ENCODE measurements around the gene TNIP2. TPM values are rescaled to one million over a fixed set of nuclear protein-coding genes. Genes with fewer than 3 reads are reported as not detected.

TNIP2 gene
- total RNA-seq, 4 donors from 2014 or later, result 135 to 255 (median 145) TPM

DNA sequence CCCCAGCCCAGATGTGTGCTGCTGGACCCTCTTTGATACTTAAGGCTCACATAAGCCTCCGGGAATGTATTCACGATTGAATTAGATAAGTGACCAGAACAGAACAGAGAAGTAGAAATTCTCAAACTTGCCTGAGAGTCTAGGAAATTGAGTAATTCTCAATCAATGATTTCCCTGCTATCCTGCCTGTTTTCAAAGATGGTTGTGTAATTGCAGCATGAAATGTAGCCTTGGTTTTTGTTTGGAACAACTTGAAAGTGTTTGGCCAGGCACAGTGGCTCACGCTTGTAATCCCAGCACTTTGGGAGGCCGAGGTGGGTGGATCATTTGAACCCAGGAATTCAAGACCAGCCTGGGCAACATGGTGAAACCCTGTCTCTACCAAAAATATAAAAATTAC is 41.2 kb downstream of the TNIP2 start:
- Histone ChIP-seq H3K36me3 (peaks cover 0 to 46% (median 0%) of the 10 kb centered on the region in 3 donors), H3K27ac (peak overlapping the region in 1 of 4 donors; percentile 57)
- no peak for DNase-seq

DNA sequence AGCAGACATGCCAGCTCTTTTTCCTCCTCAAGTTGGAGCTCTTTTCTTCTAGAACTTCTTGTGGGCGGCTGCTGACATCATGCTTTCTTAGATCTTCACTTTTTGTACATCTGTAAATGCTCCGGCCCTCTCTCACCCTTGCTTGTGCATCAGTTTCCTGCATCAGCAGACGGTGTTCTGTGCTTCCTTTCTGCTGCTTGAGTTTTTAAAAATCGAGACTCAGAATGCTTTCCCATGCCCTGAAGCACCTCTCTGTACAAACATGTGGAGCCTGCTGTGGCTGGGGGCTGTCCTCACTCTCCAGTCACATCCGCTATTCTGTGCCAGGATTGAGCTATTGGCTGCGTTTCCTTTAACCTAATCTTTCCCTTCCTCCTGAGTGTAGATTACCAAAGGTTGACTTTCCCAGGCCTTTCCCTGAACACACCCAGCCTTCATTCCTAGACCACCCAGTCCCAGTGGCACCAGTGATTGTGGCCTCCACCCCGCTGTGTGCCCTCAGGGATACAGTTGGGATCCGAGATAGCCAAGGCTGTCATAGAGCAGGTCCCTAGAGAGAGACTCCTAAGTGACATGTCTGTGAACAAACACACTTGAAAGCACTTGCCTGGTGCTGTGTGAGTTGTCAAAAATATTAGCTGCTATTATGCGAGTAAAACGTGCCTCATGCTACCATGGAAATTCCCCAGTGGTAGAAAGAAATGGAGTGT is 41.9 kb downstream of the TNIP2 start:
- Histone ChIP-seq H3K36me3 (peaks cover 0 to 43% (median 0%) of the 10 kb centered on the region in 3 donors), H3K27ac (peak overlapping the region in 1 of 4 donors; percentile 57), H3K4me3 (no peak overlapping the region), H3K9me3 (no peaks in the 10 kb centered on the region), H3K4me1 (no peaks in the 10 kb centered on the region), H3K27me3 (no peaks in the 10 kb centered on the region)
- no peak for DNase-seq
- TF ChIP-seq POLR2A (IDR thresholded peaks at IDR 0.05), result no peak
- TF ChIP-seq, protein P1, sequence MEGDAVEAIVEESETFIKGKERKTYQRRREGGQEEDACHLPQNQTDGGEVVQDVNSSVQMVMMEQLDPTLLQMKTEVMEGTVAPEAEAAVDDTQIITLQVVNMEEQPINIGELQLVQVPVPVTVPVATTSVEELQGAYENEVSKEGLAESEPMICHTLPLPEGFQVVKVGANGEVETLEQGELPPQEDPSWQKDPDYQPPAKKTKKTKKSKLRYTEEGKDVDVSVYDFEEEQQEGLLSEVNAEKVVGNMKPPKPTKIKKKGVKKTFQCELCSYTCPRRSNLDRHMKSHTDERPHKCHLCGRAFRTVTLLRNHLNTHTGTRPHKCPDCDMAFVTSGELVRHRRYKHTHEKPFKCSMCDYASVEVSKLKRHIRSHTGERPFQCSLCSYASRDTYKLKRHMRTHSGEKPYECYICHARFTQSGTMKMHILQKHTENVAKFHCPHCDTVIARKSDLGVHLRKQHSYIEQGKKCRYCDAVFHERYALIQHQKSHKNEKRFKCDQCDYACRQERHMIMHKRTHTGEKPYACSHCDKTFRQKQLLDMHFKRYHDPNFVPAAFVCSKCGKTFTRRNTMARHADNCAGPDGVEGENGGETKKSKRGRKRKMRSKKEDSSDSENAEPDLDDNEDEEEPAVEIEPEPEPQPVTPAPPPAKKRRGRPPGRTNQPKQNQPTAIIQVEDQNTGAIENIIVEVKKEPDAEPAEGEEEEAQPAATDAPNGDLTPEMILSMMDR (IDR thresholded peaks at IDR 0.05), result no peak

More for the DNA sequence above, 41.2 kb downstream of the TNIP2 start:
- H3K27me3 ChIP-seq, result no peaks in the 10 kb centered on the region
- no peak overlapping the region for H3K4me3 ChIP-seq
- TF ChIP-seq POLR2A (IDR thresholded peaks at IDR 0.05), result no peak
- TF ChIP-seq, protein P1 (IDR thresholded peaks at IDR 0.05), result no peak
- H3K9me3 ChIP-seq, result no peaks in the 10 kb centered on the region
- no peaks in the 10 kb centered on the region for H3K4me1 ChIP-seq

DNA sequence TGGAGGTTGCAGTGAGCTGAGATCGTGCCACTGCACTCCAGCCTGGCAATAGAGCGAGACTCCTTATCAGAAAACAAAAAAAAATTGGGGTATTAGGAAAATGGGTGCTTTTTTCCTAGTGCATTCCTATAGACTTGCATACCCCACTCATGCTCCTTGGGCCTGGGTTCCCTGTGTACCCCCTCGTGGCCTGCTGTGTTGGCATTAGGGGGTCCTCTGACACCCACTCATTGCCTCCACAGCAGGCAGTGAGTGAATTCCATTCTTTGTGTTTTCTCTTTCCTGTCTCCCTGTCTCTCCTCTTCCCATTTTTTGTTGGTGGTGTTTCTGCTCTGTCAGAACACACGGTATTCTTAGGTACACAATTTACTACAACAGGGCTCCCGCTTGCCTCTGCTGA is 42.8 kb downstream of the TNIP2 start:
- no peaks in the 10 kb centered on the region for H3K27me3 ChIP-seq
- no peak for DNase-seq
- TF ChIP-seq, protein P1 (IDR thresholded peaks at IDR 0.05), result no peak
- no peak for TF ChIP-seq POLR2A (IDR thresholded peaks at IDR 0.05)
- H3K9me3 ChIP-seq, result no peaks in the 10 kb centered on the region
- no peak overlapping the region for H3K27ac ChIP-seq
- H3K4me3 ChIP-seq, result no peak overlapping the region
- H3K4me1 ChIP-seq, result no peaks in the 10 kb centered on the region
- peaks cover 0 to 39% (median 0%) of the 10 kb centered on the region in 3 donors for H3K36me3 ChIP-seq

DNA sequence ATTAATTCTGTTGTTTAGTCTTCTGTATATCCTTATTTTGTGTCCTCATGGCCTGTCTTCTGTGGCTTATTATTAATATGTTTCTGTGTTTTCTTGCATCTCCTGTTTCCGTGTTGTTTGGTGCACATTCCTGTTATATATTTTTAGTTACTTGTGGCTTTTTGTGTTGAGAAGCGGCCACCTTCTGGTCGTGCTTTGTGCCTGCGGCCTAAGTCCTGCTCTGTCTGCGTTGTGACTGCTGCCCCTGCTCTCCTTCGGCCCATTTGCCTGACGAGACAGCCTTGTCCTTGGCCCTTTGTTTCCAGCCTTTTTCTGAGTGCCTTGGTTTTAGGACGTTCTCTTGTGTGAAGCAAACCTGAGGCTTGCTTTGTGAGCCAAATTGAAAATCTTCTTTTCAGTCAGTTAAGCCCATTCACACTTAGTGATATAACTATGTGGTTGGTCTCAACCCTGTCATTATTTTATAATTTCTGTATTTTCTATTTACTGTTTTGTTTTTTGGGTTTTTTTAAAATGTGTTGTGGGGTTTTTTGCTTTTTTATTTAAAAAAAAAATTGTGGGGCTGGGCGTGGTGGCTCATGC is 43.8 kb downstream of the TNIP2 start:
- Histone ChIP-seq H3K36me3 (peaks cover 0 to 39% (median 0%) of the 10 kb centered on the region in 3 donors), H3K27me3 (no peaks in the 10 kb centered on the region), H3K4me1 (no peaks in the 10 kb centered on the region), H3K4me3 (no peak overlapping the region), H3K9me3 (no peaks in the 10 kb centered on the region), H3K27ac (no peak overlapping the region)
- peak in 1 of 3 donors; percentile 8 for DNase-seq
- no peak for TF ChIP-seq POLR2A (IDR thresholded peaks at IDR 0.05)
- TF ChIP-seq, protein P1 (IDR thresholded peaks at IDR 0.05), result peak in 1 of 6 experiments; percentile 7

DNA sequence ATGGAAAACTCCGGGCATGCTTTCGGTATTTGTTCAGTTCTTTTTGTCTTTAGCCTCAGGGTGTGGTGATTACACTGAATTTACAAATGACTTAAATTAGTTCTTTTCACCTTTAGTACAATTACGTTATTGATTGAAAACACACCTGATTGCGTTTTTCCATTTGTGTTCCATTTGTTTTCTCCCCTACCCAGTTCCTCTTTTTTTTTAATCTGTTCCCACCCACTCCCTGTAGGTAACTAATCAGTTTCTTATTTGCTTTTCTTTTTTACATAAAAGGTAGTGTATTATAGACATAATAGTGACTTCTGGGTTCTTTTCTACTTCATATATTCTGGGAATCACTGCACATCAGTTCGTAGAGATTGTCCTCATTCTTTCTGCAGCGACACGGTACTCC is 53.4 kb downstream of the TNIP2 start:
- Histone ChIP-seq H3K4me3 (no peak overlapping the region), H3K9me3 (no peaks in the 10 kb centered on the region), H3K36me3 (peaks cover 0 to 79% (median 3%) of the 10 kb centered on the region in 3 donors), H3K4me1 (no peaks in the 10 kb centered on the region), H3K27ac (no peak overlapping the region), H3K27me3 (no peaks in the 10 kb centered on the region)
- no peak for TF ChIP-seq POLR2A (IDR thresholded peaks at IDR 0.05)
- TF ChIP-seq, protein P1 (IDR thresholded peaks at IDR 0.05), result no peak
- no peak for DNase-seq

All from Peyer's patch (tissue), 4 donors.